HG03558 (cell line): Measurements from ENCODE around the gene SLC38A10.

Experiments used
- ATAC-seq: cut with Tn5 transposase; IDR thresholded peaks from one replicate; pipeline ENCODE4 v1.9.1; 2021; ENCODE audit warnings: moderate number of reproducible peaks; ENCODE audit not compliant: unreplicated experiment; ENCODE audit errors: extremely low read depth

SLC38A10 gene

DNA sequence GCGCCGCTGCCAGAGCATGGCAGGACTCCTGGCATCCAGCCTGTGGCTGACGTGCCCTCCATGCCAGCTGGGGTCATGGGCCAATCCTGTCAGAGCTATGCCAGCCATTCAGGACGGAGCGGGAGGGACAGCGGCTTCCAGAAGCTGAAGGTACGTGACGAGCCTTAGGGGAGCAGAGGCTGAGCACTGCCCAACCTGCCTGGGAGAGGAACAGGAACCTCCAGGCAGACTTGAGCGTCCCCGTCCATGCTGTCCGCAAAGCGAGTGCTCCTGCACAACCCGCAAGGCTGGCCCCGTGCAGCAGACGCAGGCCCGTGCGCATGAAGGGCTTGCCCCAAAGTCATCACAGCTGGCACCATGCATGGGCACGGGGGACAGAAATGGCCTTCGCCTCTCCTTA, 34.5 kb downstream of the SLC38A10 start:
- no peak for ATAC-seq

DNA sequence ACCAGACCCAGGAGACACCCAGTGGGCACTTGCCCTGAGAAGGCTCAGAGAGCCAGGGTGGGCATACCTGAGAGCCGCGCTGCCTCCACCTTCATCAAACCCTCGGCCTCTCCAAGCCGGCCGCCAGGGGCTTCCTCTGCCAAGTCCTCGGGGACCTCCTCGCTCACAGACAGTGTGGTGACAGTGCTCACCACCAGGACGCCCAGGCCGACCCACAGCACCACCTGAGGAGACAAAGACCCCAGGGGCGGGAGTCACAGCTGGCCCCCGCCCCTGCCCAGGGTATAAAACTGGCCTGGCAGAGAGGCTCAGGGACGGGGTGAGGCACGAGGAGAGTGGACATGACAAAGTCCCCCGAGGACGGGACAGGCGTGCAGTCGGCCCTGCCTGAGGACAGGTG, 34.9 kb downstream of the SLC38A10 start:
- ATAC-seq, result no peak

- no peak for ATAC-seq
Measured at GRCh38 chr17:81259058-81259605, 36.0 kb downstream of the SLC38A10 start.

- ATAC-seq, result no peak
Measured at GRCh38 chr17:81258292-81258691, 36.8 kb downstream of the SLC38A10 start.

GRCh38 chr17:81257533-81257932, 37.6 kb downstream of the SLC38A10 start:
- ATAC-seq, result no peak

GRCh38 chr17:81256616-81257015, 38.5 kb downstream of the SLC38A10 start:
- ATAC-seq, result no peak

DNA sequence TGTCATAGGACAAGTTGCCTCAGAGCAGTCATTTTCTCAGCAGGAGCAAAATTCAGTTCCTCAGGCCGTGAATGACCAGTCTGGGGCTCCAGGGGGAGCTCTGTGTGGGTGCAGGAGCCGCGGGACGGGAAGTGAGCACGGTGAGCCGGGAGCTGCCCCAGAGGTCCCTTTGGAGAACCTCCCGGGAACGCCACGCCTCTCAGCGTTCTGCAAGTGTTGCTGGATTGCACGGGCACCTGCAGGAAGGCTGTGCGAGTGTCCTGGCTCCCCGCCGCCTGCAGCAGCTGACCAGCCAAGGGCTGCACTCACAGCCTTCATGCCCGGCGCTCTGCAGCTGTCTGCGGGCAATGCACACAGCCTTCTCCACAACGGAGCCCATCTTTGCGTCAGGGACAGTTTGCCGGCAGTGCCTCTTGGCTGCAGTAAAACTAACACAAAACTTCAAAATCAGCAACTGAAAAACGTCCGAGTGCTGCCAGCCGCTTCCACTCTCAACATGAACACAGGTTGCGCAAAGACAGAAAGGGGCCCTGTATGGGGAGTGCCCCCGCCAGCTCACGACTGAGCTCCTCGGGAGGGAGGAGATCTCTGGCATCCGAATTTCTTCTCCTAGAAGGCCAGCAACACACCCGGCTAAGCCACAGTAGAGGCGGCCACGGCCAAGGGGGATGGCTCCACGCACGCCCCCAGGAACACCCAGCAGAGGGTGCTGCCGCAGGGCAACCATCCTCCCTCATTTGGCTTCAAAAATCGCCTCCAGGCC, 40.0 kb downstream of the SLC38A10 start:
- no peak for ATAC-seq

- ATAC-seq, result no peak
Measured at GRCh38 chr17:81253358-81254131, 41.6 kb downstream of the SLC38A10 start.

- no peak for ATAC-seq
Measured at GRCh38 chr17:81252987-81253329, 42.1 kb downstream of the SLC38A10 start.

- ATAC-seq, result no peak
Measured at GRCh38 chr17:81252326-81252986, 42.7 kb downstream of the SLC38A10 start.

GRCh38 chr17:81251709-81252301, 43.3 kb downstream of the SLC38A10 start:
- ATAC-seq, result no peak

DNA sequence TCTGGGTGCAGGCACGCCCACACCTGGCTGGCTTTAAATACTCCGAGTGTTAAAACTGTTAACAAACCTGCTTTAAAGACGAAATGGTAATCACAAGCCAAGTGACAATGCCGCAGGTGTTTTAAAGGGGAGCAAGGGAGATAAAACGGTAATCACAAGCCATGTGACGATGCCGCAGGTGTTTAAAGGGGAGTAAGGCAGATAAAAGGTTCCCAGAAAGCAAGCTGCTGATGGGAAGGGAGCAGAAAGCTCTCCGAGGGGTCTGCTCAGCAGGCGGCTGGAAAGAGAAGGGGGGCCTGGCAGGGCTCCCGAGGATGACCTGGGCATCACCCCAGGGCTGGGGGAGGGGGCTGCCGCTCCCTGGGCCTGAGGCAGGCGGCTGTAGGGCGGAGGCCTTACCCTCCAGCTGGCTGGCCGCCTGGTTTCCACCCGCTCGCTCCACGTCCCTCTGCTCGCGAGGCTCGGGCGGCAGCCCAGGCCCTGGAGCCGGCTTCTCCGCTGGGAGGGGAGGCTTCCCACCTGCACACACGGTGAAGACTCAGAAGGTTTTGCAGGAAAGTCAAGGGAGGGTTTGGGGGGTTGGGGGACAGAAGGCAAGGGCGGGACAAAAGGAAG, 43.9 kb downstream of the SLC38A10 start:
- no peak for ATAC-seq

- no peak for ATAC-seq
Measured at GRCh38 chr17:81250286-81251093, 44.6 kb downstream of the SLC38A10 start.

GRCh38 chr17:81249223-81250040, 45.7 kb downstream of the SLC38A10 start:
- ATAC-seq, result no peak

DNA sequence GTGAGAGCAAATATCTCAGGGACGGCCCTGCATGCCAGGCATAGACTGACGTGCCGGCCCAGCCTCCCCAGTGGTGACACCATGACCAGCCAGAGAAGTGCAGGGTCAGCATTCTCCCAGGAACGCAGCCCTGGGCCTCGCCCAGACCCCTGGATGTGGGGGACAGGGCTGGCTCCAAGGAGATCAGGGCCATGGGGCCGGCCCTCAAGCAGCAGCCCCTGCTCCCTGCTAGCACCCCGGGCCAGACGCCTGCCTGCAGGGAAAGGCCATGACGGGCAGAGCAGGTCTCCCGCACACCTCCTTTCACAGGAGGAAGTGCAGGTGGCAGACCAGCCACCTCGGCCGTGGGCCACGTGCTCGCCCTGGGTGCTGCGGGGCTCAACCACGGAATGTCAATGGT, 46.5 kb downstream of the SLC38A10 start:
- no peak for ATAC-seq

GRCh38 chr17:81247339-81247990, 47.6 kb downstream of the SLC38A10 start:
- ATAC-seq, result no peak

DNA sequence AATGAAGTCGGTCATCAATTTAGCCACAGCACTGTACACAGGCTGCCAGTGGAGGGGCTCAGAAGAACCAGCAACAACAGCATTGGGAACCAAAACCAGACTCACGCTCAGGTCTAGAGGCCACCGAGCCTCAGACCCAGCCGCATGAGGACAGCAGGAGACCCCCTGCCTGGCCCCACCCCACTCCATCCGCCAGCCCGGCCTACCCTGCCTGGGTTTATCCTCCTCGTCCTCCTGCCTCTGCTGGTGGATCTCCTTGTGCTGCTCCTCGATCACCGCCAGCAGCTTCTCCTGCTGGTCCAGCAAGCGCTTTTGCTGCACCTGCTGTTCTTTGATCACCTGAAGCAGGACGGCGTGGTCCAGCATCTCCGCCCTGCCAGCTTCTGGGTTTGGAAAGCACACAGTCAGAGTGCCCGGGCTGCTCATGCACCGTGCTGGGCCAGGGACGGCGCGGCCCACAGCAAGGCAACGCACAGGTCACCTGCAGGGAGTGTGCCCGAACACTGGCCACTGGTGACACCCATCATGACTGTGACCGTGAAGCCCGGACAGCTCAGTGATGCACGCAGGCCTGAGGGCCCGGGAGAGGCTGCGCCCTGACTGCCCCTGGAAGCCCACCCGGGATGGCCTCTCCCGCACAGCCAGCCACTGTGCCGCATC, 48.3 kb downstream of the SLC38A10 start:
- ATAC-seq, result no peak

GRCh38 chr17:81246343-81246670, 48.8 kb downstream of the SLC38A10 start:
- no peak for ATAC-seq
